Femur (tissue), 1 donor: ENCODE measurements around the gene ZNF304.
A peak's percentile ranks its signal among the peaks of the same experiment; 100 is the strongest.
"Not testable (repeated sequence)": the region's sequence is repeated elsewhere in the genome, so short reads cannot be mapped to it uniquely, and the experiment has no call there.

ENCODE experiments used
- DNase-seq: peaks from one replicate; pipeline ENCODE4 v3.0.0-alpha.2; 2017

Gene ZNF304

GRCh38 chr19:57362997-57363687, 12.1 kb downstream of the ZNF304 start, which contains the start of the genes TRAPPC2B and ZNF547:
Gene TRAPPC2B, plus strand, starts transcription at chr19:57363551. Its CDS starts 1,283 bp downstream, at chr19:57364834.
Gene ZNF547, plus strand, starts transcription at chr19:57363551. Its CDS starts 5,005 bp downstream, at chr19:57368556.
- DNase-seq: peak; percentile 100

GRCh38 chr19:57363688-57364181, 12.7 kb downstream of the ZNF304 start:
- no peak for DNase-seq

GRCh38 chr19:57366776-57367175, 15.7 kb downstream of the ZNF304 start:
- DNase-seq: no peak

GRCh38 chr19:57374179-57374578, 23.1 kb downstream of the ZNF304 start:
- DNase-seq: no peak

GRCh38 chr19:57374647-57375046, 23.6 kb downstream of the ZNF304 start:
- DNase-seq: not testable (repeated sequence)

- DNase-seq: no peak
These were observed 25.1 kb downstream of the ZNF304 start for GRCh38 chr19:57376151-57376550.

GRCh38 chr19:57377498-57378146, 26.6 kb downstream of the ZNF304 start:
- no peak for DNase-seq

GRCh38 chr19:57380923-57381322, 29.9 kb downstream of the ZNF304 start:
- no peak for DNase-seq

GRCh38 chr19:57382806-57383488, 31.9 kb downstream of the ZNF304 start:
- DNase-seq: no peak

GRCh38 chr19:57389194-57389729, 38.2 kb downstream of the ZNF304 start:
- DNase-seq: no peak

GRCh38 chr19:57389730-57390598, 38.9 kb downstream of the ZNF304 start, which contains the start of gene ZNF548:
Gene ZNF548, plus strand, starts transcription at chr19:57389854. Its CDS starts 246 bp downstream, at chr19:57390100.
- peak; percentile 99 for DNase-seq

GRCh38 chr19:57395710-57396109, 44.6 kb downstream of the ZNF304 start:
- DNase-seq: no peak

- no peak for DNase-seq
These were observed 47.8 kb downstream of the ZNF304 start for GRCh38 chr19:57398868-57399267.

- no peak for DNase-seq
These were observed 52.9 kb downstream of the ZNF304 start for GRCh38 chr19:57403737-57404563.

- peak; percentile 58 for DNase-seq
These were observed 55.5 kb downstream of the ZNF304 start for GRCh38 chr19:57406516-57407123.
